HG02759 (cell line): Measurements from ENCODE around the gene RAB3A.
A peak's percentile ranks its signal among the peaks of the same experiment; 100 is the strongest.

Experiments
- ATAC-seq: cut with Tn5 transposase; IDR thresholded peaks from one replicate; pipeline ENCODE4 v1.9.1; 2021; ENCODE audit warnings: mild to moderate bottlenecking, moderate library complexity; ENCODE audit not compliant: unreplicated experiment

Gene RAB3A, protein sequence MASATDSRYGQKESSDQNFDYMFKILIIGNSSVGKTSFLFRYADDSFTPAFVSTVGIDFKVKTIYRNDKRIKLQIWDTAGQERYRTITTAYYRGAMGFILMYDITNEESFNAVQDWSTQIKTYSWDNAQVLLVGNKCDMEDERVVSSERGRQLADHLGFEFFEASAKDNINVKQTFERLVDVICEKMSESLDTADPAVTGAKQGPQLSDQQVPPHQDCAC

DNA sequence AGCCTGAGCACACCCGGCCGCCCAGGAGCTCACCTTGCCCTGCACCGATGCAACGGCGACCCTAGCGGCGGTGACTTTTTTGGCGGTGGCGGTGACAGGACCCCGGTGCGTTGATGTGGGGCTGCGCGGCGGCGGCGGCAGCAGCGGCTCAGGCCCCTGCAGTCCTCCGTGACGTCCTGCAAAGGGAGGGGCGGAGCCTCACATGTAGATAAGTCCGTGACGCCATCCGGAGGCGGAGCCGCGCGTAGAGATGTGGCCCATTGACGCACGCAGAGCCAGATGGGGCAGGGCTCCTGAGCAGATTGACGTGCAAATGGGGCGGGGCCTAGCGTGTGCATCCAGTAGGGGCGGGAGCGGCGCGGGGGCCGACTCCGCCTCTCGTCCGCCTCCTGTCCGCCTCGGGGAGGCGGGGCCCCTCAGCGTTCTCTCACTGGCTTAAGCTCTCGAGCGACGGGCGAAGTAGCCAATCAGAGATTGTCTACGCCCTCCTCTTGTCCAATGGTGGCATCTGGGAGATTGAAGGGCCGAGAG lies at the start of gene RAB3A:
TSS of gene RAB3A (minus strand) at position 180 of the 531 bp plus-strand sequence. CDS start 1,302 bp downstream, outside the sequence.
- ATAC-seq, result peak; percentile 88

DNA sequence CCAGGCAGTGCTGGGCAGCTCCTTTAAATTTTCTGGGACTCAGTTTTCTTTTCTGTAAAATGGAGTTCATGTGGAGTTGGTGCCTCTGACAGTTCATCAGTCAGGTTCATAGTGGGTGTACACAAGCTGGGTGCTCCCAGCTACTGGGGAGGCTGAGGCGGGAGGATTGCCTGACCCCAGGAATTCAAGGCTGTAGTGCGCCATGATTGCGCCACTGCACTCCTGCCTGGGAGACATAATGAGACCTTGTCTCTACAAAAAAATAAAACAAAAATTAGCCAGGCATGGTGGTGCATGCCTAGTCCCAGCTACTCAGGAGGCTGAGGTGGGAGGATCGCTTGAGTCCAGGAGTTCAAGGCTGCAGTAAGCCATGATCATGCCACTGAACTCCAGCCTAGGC lies 49.3 kb upstream of the RAB3A start:
- ATAC-seq, result no peak

DNA sequence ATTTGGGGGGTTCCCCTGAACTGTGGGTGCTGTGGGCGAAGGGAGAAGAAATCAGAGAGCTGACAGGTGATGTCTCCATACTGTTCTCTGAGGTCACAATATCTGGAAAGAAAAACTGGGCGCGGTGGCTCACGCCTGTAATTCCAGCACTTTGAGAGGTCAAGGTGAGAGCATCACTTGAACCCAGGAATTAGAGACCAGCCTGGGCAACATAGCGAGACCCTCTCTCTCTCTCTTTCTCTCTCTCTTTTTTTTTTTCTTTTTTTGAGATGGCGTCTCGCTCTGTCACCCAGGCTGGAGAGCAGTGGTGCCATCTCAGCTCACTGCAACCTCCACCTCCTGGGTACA lies 48.5 kb upstream of the RAB3A start:
- ATAC-seq, result no peak

DNA sequence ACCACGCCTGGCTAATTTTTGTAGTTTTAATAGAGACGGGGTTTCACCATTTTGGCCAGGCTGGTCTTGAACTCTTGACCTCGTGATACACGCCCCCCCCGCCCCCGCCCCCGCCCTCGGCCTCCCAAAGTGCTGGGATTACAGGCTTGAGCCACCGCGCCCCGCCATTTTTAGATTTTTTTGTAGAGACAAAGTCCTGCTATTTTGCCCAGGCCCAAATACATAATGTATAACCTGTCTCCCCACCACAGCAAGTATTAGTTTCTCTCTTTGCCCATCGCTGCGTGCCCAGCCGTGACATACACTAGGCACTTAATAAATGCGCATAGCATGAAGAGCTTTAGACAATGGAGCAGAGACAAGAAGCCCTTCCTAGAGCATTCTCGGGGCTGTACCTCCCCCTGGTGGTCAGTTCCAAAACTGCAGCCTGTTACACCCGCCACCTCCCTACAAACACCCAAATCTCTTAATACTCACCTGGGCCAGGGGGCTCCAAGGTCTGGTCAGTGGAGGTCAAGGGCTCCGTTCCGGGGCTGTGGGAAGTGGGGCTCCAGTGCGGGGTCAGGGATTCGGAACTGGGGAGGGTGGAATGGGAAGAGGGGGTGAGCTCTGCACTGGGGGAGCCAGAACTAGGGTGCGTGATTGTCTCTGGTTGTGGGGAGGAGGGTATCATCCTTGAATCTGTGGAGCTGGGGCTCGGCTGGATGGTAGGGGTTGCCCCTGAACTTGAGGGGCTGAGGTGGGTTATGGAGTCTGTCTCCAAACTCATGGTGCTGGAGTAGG lies 47.9 kb upstream of the RAB3A start:
- ATAC-seq, result no peak

DNA sequence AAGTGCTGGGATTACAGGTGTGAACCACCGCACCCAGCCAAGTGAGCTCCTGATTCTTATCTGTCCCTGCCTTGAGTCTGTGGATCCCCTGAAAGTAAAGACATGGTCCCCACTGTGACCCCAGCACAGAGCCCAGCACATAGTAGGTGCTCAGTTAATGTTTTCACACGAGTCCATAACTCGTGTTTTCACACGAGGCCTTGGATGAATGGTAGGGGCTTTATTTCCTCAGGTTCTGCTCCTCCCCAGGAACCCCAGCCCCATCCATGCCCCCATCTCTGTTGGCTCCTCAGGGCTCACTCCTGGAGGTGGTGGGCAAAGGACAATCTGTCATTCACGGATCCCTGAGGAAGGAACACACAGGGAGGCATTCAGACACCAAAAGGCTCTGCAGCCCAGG lies 46.0 kb upstream of the RAB3A start:
- no peak for ATAC-seq

DNA sequence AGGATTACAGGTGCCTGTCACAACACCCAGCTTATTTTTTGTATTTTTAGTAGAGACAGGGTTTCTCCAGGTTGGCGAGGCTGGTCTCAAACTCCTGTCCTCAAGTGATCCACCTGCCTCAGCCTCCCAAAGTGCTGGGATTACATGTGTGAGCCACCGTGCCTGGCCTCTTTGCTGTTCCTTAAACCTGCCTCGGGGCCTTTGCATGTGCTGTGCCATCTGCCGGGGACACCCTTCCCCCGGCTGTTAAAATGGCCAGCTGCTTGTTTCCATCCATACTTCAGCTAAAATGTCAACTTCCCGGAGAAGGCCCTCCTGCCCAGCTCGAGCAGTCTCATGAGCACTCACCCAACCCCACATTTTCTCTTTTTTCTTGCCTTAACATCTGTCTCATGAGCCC lies 41.5 kb upstream of the RAB3A start:
- no peak for ATAC-seq

DNA sequence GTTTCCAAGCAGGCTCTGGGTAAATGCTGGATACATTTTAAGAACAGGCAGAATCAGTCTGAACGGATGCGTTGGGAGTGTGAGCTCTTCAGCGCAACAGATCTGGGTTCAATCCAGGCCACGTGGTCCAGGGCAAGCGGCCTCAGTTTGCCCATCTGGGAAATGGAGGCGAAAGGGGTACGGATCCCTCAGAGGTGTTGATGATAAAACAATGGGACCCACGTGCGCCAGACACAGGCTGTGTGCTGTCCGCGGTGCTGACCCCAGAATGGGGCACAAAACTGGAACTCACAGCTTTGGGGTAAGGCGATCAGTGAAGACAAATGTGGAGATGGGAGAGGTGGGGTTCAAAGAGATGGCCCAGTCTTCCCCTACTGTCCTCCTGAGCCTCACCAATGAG lies 35.5 kb upstream of the RAB3A start:
- ATAC-seq, result no peak

DNA sequence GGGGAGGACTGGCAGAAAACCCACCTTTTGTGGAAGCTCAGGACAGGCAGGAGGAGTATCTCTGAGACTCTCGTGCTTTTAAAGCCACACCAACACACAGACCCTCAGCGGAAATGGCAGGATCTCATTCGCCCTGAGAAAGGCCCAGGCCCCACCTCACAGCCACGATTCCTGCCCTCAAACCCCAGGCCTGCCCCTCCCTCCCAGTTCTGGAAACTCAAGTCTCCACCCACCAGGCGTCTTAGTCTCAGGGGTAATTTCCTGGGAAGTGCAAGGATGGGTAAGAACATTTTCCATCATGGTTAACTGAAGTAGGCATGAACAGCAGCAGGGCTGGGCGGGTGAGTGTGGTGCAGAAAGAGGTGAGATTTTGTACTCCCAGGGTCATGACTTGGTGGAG lies 30.4 kb upstream of the RAB3A start:
- no peak for ATAC-seq

DNA sequence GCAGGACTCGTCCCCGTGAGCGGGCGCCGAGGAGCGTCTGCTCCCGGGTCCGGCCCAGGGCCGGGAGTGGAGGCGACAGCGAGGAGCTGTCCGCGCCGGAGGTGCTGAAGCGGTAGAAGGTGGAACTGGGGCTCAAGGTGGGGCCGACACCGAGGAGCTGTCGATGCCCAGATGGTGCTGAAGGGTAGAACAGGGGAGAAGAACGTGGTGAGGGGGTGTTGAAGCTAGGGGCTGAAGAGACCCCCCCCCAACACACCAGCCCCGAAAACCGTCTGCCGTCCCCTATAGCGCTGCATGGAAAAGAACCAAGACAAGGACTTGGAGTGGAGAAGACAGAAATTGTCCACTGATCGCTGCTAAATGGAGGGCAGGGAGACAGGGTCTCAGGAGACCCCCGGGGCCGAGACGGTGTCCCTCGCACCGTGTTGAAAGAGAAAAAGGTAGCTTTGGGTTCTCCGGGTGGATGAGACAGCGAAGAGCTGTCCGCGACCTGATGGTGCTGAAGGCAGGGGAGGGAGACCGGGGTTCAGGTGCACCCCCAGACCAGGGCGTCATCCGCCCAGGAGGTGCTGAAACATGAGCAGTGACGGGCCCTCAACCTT lies 29.5 kb upstream of the RAB3A start:
- no peak for ATAC-seq

DNA sequence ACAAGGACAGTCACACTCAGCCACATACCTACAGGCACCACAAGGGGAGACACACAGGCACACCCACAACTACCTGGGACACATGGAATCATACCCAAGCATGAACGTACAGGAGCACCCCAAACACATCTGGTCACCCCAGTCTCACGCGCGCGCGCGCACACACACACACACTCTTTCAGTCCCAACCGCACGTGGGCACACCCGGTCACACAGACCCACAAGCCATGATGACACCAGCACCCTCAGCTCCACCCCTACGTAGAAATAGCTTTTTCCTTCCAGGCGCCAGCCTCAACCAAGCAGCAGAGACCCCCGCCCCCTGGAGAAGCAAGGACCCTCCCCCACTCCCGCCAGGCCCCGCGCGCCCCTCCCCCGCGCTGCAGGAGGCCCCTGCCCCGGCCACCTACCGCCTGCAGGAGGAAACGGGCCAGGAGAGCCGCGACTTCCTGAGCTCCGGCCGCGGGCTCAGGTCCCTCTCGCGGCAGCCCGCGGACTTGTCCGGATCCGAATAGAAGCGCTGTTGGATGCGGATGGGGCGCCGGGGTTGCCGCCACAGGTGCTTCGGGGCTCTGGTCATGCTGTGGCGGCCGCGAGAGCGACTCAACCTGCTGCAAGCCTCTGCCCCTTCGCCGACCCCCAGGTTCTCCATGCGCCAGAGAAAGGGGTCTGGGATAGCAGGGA lies 28.8 kb upstream of the RAB3A start:
- no peak for ATAC-seq

DNA sequence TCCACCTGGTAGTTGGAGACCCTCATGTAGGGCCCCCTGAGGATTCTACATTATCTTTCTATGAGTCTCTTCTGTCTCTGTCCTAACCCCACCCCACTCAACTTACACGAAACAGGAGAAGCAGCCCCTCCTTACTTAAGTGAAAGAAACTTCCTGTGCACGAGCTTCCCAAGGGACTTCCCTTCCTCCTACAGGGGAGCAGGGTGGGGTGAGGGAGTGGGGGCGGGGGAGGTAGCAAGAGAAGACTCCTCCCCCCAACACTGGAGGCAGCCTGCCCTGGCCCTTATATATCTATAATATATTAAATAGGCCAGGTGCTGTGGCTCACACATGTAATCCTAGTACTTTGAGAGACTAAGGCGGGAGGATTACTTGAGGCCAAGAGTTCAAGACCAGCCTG lies 27.9 kb upstream of the RAB3A start:
- no peak for ATAC-seq

DNA sequence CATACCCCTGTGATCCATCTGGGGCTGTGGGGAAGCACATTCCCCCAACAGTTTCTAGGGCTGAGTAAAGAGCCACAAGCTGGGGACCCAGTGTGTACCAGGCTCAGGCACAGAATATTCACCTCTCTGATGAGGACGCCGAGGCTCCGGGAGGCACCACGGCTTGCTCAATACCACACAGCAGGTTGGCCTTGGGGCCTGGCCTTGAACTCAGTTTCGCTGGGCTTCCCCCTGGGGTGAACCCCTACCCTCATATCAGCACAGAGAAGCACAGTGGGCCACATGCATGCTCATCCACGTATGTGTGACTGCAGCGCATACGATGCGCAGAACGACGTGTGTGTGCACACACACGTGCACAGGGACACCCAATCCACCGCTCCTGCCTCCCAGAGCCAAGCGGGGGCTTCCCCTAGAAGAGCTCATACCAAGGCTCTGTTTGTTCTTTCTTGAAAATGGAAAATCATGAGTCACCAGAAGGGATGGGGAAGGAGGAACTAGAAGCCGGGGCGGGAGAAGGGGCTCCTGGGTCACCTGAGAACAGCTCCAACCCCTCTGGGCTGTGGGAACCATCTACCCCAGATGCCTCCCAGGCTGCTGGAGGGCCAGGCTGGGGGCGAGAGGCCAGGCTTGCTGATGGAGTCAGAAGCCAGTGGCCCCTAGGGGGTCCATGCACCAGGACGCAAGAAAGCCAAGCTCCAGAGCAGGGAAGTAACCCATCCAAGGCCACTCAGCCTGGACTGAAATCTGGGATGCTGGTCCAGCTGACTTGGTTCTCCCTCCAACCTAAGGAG lies 27.3 kb upstream of the RAB3A start:
- ATAC-seq, result no peak

DNA sequence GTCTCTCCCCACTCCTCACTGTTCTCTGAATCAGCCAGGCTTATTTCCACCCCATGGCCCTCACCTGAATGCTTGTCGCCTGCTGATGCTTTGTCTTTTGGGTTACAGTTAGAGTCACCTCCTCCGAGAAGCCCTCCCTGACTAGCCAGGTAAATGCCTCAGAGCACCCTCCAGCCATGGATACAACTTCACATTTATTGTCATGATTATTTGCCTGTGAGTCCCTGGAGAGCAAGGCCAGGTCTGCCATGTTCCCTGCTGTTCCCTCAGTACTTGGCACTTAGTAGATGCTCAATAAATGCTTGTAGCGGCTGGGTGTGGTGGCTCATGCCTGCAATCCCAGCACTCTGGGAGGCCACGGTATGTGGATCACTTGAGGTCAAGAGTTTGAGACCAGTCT lies 26.1 kb upstream of the RAB3A start:
- ATAC-seq, result no peak

DNA sequence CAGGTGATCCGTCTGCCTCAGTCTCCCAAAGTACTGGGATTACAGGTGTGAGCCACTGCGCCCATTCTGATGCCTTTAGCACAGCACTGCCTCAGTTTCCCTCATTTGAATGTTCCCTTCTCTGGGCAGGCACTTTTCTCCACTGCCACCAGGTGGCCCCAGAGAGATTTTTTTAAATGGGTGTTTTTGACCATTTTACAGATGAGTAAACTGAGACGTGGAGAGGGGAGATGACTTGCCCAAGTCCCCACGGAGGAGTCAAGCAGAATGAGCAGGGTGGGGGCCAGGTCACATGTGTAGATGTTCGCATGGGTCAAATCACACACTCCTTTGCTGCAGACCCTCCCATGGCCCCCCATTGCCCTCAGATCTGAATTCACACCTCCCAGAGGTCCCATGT lies 25.6 kb upstream of the RAB3A start:
- ATAC-seq, result no peak

DNA sequence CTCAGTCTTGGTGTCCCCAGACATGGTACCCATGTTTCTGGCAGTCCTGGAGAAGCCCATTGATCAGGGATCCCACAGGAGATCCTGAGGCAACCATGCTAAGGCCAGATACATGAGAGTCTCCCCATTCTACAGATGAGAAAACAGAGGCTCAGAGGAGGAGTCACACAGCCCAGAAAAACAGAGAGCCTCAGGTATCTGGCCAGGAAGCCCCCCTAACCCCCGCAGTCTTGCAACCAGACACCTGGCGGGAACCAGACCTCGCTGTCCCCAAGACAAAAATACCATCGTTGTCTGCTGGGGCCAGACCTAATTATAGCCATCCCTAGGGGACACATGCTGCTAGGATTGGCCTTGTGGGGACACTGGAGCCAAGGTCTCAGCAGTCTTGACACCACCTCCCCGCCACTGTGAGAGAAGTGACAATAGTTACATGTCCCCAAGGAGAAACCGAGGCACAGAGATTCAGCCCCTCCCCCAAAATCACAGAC lies 24.0 kb upstream of the RAB3A start:
- no peak for ATAC-seq

DNA sequence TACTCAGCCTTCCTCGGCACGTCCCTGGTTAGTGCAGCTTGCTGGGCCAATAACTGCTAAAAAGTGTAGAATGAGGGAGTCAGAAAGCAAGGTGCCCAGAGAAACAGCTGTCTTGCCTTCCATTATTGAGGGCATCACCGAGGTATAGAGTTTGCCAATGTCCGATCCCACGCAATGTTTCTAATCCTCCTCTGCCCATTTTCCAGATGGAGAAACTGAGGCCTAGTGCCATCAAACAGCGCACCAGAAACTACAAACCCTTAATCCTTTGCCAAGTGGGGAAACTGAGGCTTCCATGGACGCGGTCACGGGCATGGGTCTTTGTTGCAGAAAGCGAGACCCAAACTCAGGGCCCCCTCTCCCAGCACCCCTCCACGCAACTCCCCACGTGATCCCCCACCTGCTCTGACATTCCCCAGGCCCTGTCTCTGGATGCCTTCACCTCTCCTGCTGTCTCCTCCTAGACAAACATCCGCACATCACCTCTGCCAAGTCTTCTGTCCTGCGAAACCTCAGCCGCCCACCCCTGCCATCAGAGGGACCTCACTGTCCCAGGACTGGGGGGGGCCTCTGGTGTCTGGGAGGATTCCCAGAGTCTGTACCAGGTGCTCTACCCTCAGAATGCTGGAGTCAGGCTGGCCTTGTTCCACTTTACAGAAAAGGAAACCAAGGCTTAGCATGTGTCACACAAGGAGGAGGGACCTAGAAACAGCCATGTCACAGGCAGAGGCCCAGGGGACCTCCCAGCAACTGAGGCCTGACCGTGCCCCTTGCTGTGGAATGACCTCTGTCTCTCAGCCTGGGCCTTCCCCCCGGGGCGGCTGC lies 23.3 kb upstream of the RAB3A start:
- ATAC-seq, result no peak

DNA sequence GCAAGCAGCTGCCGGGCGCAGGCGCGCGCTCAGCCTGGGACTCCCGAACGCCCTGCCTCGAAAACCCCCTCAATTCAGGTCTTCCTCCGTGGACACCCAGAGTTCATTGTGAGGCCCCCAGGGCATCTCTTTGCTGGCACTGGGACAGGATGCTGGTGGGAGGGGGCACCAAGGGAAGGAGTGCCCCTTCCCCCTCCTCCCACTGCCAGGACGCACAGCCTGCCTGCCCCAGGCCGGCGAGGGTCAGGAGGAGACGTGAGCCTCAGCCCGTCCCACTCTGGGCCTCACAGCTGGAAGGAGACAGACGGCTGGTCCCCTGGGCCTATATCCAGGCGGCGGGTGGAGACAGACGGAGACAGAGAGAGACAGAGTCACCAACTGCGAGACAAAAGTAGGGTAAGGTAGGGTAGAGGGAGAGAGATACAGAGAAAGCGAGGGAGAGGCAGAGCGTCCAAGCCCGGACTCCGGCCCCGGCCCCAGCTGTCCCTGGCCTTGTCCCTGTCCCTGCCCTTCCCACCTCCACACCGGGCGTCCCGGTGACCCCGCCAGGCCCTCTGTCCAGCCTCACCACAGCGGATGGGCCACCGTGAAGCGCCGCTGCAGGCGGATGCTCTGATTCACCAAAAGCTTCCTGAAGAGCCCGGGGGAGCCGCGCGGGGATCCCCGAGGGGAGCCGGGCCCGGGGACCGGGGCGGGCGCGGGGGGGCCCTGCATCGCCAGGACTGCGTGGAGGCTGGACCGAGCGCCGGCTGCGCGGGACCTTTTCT lies 22.0 kb upstream of the RAB3A start, which contains the start of gene PDE4C:
TSS of gene PDE4C (minus strand) at position 737 of the 767 bp plus-strand sequence. CDS start at position 714, 23 bp downstream.
- no peak for ATAC-seq

DNA sequence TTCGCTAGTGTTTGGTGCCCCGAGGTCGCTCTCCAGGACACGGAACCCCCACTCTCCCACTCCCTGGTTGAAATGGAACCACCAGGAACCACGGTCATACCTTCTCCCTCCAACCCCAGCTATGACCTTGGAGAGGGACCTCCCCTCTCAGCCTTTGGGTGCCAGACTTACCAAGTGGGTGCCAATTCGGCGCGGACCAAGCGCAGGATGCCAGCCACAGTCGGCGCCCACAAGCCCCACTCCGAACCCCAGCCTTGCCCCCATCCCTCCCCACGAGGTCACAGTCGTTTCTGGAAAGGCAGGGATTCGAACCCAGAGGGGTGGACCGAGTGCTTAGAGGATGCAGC lies 21.5 kb upstream of the RAB3A start:
- ATAC-seq, result no peak
